ENCODE measurements around the gene DICER1. TPM values are rescaled to one million over a fixed set of nuclear protein-coding genes. Genes with fewer than 3 reads are reported as not detected.

DICER1 gene
- total and polyA plus RNA-seq, 9 of the 15 experiments (the other 6 are each of a cell fraction or from before 2014, with no cell fraction given), result 2.5 to 23.2 (median 12.4) TPM

DNA sequence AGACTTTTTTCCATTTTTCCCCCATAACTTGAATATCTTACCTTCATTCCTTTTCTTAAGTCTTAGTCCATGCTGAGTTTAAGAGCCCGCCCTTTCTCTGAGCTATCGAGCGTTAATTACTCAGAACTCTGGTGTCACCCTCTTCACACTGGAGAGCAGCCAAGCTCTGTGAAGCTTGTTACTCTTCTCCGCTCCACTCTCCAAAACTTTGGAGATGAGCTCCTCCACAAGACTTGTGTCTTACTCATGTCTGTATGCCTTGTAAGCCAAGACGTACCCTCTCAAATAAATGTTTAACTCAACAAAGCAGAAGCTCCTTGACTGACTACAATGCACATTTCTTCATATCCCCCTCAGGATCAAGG lies 54.7 kb downstream of the DICER1 start:
- FAIRE-seq (no peak), DNase-seq (ENCODE audit: extremely low read depth in 1 of 4, low spot score in 3 of 4) (no peak), ATAC-seq (no peak)
- CTCF ChIA-PET (ENCODE audit: low intra/inter-chr PET ratio), result no interaction called here
- no peaks in the 10 kb centered on the region for H3K9me3 ChIP-seq (replicated peaks; ENCODE audit: control insufficient read depth, insufficient read depth, low read depth, low read length)
- in situ Hi-C loops (cut with MboI), result no loop called here
- POLR2A ChIA-PET, result interaction anchor here (0.6 to 1.3 kb wide), 3 partner anchors 15 to 20 kb away, joined by 3 to 4 read pairs (median 3); no protein-coding TSS in a partner anchor
- no peaks in the 10 kb centered on the region for H3K4me1 ChIP-seq (replicated peaks in 1 of 2; ENCODE audit: control insufficient read depth in 2 of 2, insufficient read depth in 2 of 2, low read length in 2 of 2)
- H4K20me1 ChIP-seq (replicated peaks; ENCODE audit: control insufficient read depth, insufficient read depth, low read length), result no peaks in the 10 kb centered on the region
- intact Hi-C loops (cut with micrococcal nuclease), result no loop called here
- H3K27ac ChIP-seq (ENCODE audit: extremely low read depth, low read depth, low read length), result no peak overlapping the region
- no peak overlapping the region for H3K9ac ChIP-seq (ENCODE audit: insufficient read depth in 1 of 2, low read depth in 2 of 2, low read length in 2 of 2)
- peaks cover 33% of the 10 kb centered on the region; the same call in 2 of the 3 replicates for H3K36me3 ChIP-seq (ENCODE audit: control insufficient read depth, insufficient read depth, low read length)
- no peak overlapping the region for H2AFZ ChIP-seq (ENCODE audit: low read depth, low read length)
- H3K9me1 ChIP-seq (ENCODE audit: control insufficient read depth, insufficient read depth, low read length), result no peaks in the 10 kb centered on the region
- H3K4me2 ChIP-seq (ENCODE audit: insufficient read depth, low read length), result no peak overlapping the region
- WGBS (ENCODE audit: insufficient coverage, low coverage, missing lambda C conversion rate), result 91% methylated on average over 5 of the region's 5 CpGs
- no peaks in the 10 kb centered on the region for H3K27me3 ChIP-seq (ENCODE audit: control insufficient read depth in 2 of 2, insufficient read depth in 2 of 2, low read length in 2 of 2)
- BruUV-seq (replicated peaks), result no TSS peak
- H3K79me2 ChIP-seq (ENCODE audit: control insufficient read depth, insufficient read depth, low read length), result no peaks in the 10 kb centered on the region
- no peak overlapping the region for H3K4me3 ChIP-seq
- TF ChIP-seq PML (IDR thresholded peaks at IDR 0.05; ENCODE audit: low read length), result no peak
- no peak for TF ChIP-seq ZNF444 (CRISPR knock-in tag; IDR thresholded peaks at IDR 0.05)
- no peak for TF ChIP-seq PHF20 (IDR thresholded peaks at IDR 0.05; ENCODE audit: partially characterized antibody)
- TF ChIP-seq TEAD4 (IDR thresholded peaks at IDR 0.05; ENCODE audit: low read length), result no peak
- TF ChIP-seq TEAD4 (CRISPR knock-in tag; IDR thresholded peaks at IDR 0.05; ENCODE audit: borderline replicate concordance), result no peak
- no peak for TF ChIP-seq PTRF (tag; IDR thresholded peaks at IDR 0.05)
- TF ChIP-seq SP1 (CRISPR knock-in tag; IDR thresholded peaks at IDR 0.05), result no peak
- no peak for TF ChIP-seq ZNF695 (CRISPR knock-in tag; IDR thresholded peaks at IDR 0.05)
- TF ChIP-seq, protein P1, sequence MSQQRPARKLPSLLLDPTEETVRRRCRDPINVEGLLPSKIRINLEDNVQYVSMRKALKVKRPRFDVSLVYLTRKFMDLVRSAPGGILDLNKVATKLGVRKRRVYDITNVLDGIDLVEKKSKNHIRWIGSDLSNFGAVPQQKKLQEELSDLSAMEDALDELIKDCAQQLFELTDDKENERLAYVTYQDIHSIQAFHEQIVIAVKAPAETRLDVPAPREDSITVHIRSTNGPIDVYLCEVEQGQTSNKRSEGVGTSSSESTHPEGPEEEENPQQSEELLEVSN (IDR thresholded peaks at IDR 0.05; ENCODE audit: borderline replicate concordance in 1 of 2, extremely low read depth in 1 of 2, insufficient read depth in 1 of 2, insufficient read length in 1 of 2, low read depth in 1 of 2, low read length in 1 of 2, poor library complexity in 1 of 2, severe bottlenecking in 1 of 2), result no peak
- no peak for TF ChIP-seq FOS (IDR thresholded peaks at IDR 0.05; ENCODE audit: extremely low read depth, insufficient read length)

All from K562 (cell line).